ENCODE results near the gene MGST1.
A peak's percentile ranks its signal among the peaks of the same experiment; 100 is the strongest.

The MGST1 gene

DNA sequence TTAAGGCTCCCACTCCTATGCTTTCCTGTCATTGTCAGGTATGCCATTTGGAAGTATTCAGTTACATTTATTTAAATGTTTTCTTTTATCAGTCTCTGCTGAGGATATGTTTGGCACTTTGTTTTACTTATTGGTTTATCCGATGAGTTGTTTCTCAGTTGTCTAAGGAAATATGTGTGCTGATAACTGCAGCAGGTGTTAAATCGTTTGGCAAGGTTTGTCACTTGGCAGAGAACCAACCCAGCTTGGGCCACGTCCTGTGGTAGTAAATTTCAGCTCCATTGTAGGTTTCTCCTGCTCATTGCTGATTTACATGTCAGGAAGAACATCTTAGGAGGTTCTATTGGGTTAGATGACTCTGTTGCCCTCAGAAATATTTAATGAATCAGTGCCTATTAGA lies 22.0 kb upstream of the MGST1 start:
- H3K4me3 ChIP-seq (ENCODE audit: low read length) = no peak overlapping the region
- no peak overlapping the region for H3K9ac ChIP-seq (ENCODE audit: low read length)
- H3K9me3 ChIP-seq (ENCODE audit: control insufficient read depth, low read length) = peaks cover 7% of the 10 kb centered on the region
- no peaks in the 10 kb centered on the region for H3K36me3 ChIP-seq (ENCODE audit: control insufficient read depth, insufficient read depth, low read length, severe bottlenecking)
- no peak for DNase-seq (ENCODE audit: low read depth)
- no peaks in the 10 kb centered on the region for H3K27me3 ChIP-seq (replicated peaks; ENCODE audit: control insufficient read depth, insufficient read depth, low read length)
- H3K4me1 ChIP-seq (ENCODE audit: control insufficient read depth, insufficient read depth, low read length) = peaks cover 16% of the 10 kb centered on the region

DNA sequence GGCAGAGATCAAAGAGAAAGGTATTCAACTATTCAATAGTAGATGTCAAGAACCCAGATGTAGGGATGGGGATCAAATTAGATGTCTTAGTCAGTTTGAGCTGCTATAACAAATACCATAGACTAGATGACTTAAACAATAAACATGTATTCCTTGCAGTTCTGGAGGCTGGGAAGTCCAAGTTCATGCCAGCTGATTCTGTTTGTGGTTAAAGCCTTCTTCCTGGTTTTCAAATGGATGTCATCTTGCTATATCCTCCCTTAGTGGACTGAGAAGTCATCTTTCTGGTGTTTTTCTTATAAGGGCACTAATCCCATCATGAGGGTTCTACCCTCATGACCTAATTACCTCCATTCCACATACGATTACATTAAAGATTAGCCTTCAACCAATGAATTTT lies 19.5 kb upstream of the MGST1 start:
- Histone ChIP-seq H3K36me3 (ENCODE audit: control insufficient read depth, insufficient read depth, low read length, severe bottlenecking) (no peaks in the 10 kb centered on the region), H3K4me3 (ENCODE audit: low read length) (no peak overlapping the region), H3K27me3 (replicated peaks; ENCODE audit: control insufficient read depth, insufficient read depth, low read length) (no peaks in the 10 kb centered on the region), H3K4me1 (ENCODE audit: control insufficient read depth, insufficient read depth, low read length) (peaks cover 11% of the 10 kb centered on the region), H3K9me3 (ENCODE audit: control insufficient read depth, low read length) (peaks cover 7% of the 10 kb centered on the region), H3K9ac (ENCODE audit: low read length) (no peak overlapping the region)
- DNase-seq (ENCODE audit: low read depth) = no peak

DNA sequence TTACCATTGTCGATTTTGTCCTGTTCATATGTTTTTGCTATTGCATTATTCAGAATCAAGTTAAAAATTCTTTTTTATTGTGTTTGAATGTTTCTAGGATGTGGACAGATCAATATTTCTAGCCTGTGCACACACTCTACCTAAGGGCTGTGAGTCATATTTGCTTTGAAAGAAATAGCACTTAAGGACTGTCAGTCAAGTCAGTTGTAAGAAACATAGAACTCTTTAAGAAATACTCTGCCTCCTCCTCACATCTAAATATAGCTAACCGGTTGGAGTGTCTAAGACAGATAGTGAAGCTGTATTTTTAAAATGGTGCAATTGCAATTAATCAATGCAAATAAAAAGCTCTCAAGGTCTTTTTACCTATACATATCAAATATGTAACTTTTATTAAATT lies 17.9 kb upstream of the MGST1 start:
- Histone ChIP-seq H3K4me3 (ENCODE audit: low read length) (no peak overlapping the region), H3K36me3 (ENCODE audit: control insufficient read depth, insufficient read depth, low read length, severe bottlenecking) (no peaks in the 10 kb centered on the region), H3K9me3 (ENCODE audit: control insufficient read depth, low read length) (peaks cover 7% of the 10 kb centered on the region), H3K4me1 (ENCODE audit: control insufficient read depth, insufficient read depth, low read length) (peaks cover 3% of the 10 kb centered on the region), H3K27me3 (replicated peaks; ENCODE audit: control insufficient read depth, insufficient read depth, low read length) (no peaks in the 10 kb centered on the region), H3K9ac (ENCODE audit: low read length) (no peak overlapping the region)
- no peak for DNase-seq (ENCODE audit: low read depth)

DNA sequence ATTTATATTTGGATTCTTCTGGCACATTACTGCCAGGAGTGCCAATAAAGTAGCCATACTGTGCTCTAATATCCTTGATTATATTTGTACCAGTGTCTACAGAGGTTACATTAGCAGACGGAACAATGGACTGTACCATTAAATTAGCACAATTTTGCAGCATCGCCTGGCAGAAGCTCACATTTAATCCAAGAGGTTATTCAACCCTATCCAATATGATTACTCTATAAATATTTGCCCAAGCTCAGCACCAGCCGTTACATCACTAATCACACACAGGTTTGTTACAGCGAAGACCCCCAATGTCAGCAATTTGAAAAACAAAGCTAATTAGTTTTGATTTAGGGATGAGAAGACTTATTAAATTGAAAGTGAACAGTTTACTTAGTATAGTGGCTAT lies 16.9 kb upstream of the MGST1 start:
- DNase-seq (ENCODE audit: low read depth) = no peak
- Histone ChIP-seq H3K9me3 (ENCODE audit: control insufficient read depth, low read length) (peaks cover 7% of the 10 kb centered on the region), H3K36me3 (ENCODE audit: control insufficient read depth, insufficient read depth, low read length, severe bottlenecking) (no peaks in the 10 kb centered on the region), H3K9ac (ENCODE audit: low read length) (no peak overlapping the region), H3K27me3 (replicated peaks; ENCODE audit: control insufficient read depth, insufficient read depth, low read length) (no peaks in the 10 kb centered on the region), H3K4me1 (ENCODE audit: control insufficient read depth, insufficient read depth, low read length) (no peaks in the 10 kb centered on the region), H3K4me3 (ENCODE audit: low read length) (no peak overlapping the region)

DNA sequence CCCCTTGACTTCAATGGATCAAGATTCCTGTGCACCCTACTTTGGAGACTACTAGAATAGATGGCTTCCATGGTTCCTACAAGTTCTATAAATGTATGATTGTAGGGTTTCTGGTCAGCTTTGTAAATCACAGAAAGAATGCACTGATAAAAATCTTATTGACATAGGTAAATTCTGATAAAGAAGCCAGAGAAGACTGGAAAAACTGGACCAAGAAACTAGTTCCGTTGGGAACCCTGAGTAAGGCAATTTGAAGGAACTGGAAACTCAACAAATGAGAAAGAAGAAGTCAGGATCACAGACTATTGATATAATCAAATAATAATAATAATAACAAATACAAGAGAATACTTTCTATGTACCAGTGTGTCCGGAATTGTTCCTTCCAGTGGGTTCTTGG lies 15.4 kb upstream of the MGST1 start:
- no peaks in the 10 kb centered on the region for H3K27me3 ChIP-seq (replicated peaks; ENCODE audit: control insufficient read depth, insufficient read depth, low read length)
- peaks cover 7% of the 10 kb centered on the region for H3K9me3 ChIP-seq (ENCODE audit: control insufficient read depth, low read length)
- DNase-seq (ENCODE audit: low read depth) = no peak
- no peaks in the 10 kb centered on the region for H3K36me3 ChIP-seq (ENCODE audit: control insufficient read depth, insufficient read depth, low read length, severe bottlenecking)
- no peak overlapping the region for H3K9ac ChIP-seq (ENCODE audit: low read length)
- H3K4me1 ChIP-seq (ENCODE audit: control insufficient read depth, insufficient read depth, low read length) = no peaks in the 10 kb centered on the region
- H3K4me3 ChIP-seq (ENCODE audit: low read length) = no peak overlapping the region

DNA sequence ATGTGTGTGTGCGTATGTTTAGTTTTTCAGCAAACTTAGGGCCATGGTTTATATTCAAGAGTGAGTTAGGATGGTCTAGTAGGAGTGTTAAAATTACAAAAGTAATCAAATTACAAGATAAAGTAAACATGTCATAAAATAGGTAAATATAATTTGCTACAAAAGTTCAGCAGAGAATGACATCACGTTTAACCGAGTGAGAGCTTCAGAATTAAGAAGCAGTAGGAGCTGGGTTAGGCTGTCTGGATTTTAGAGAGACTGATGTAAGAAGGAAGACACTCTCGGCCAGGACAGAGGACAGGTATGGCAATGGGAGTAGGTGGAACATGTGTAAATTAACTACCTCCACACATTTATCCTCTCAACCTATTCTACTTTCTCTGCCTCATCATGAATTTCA lies 11.6 kb upstream of the MGST1 start:
- Histone ChIP-seq H3K9me3 (ENCODE audit: control insufficient read depth, low read length) (no peaks in the 10 kb centered on the region), H3K9ac (ENCODE audit: low read length) (no peak overlapping the region), H3K36me3 (ENCODE audit: control insufficient read depth, insufficient read depth, low read length, severe bottlenecking) (no peaks in the 10 kb centered on the region), H3K4me1 (ENCODE audit: control insufficient read depth, insufficient read depth, low read length) (no peaks in the 10 kb centered on the region), H3K4me3 (ENCODE audit: low read length) (no peak overlapping the region), H3K27me3 (replicated peaks; ENCODE audit: control insufficient read depth, insufficient read depth, low read length) (no peaks in the 10 kb centered on the region)
- no peak for DNase-seq (ENCODE audit: low read depth)

DNA sequence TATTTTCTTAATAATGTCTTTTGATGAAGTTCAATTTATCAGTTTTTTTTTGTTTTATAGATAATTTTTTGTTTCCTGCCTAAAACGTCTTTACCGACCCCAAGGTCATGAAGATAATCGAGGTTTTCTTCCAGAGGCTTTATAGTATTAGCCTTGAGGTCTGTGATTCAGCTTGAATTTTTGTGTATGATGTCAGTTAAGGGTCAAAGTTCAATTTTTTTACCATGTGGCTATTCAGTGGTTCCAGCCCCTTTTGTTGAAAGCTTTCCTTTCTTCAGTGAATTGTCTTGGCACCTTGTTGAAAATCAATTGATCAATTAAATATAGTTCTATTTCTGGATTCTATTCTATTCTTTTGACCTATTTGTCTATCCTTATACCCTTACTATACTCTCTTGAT lies 3.2 kb upstream of the MGST1 start:
- H3K9ac ChIP-seq (ENCODE audit: low read length) = no peak overlapping the region
- H3K9me3 ChIP-seq (ENCODE audit: control insufficient read depth, low read length) = peaks cover 5% of the 10 kb centered on the region
- no peak overlapping the region for H3K4me3 ChIP-seq (ENCODE audit: low read length)
- H3K4me1 ChIP-seq (ENCODE audit: control insufficient read depth, insufficient read depth, low read length) = peaks cover 8% of the 10 kb centered on the region
- no peaks in the 10 kb centered on the region for H3K36me3 ChIP-seq (ENCODE audit: control insufficient read depth, insufficient read depth, low read length, severe bottlenecking)
- DNase-seq (ENCODE audit: low read depth) = no peak
- H3K27me3 ChIP-seq (replicated peaks; ENCODE audit: control insufficient read depth, insufficient read depth, low read length) = no peaks in the 10 kb centered on the region

DNA sequence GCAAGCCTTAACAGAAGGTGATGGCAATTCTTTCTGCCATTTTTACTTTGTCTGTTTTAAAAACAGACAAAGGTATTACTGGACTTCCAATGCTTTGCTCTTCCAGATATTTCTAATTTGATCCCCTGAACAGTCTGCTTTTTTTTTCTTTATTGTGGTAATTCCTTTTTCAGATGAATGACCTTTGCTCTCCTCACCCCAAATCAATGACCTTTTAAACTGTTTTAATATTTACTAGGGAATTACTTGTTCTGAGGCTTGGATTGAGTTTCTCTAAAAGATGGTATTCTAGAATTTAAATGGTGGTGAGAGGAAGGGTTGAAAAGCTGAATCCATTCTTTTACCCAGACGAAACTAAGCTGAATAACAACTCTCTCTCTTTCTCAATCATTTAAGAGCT lies 2.3 kb upstream of the MGST1 start:
- Histone ChIP-seq H3K9me3 (ENCODE audit: control insufficient read depth, low read length) (peaks cover 5% of the 10 kb centered on the region), H3K36me3 (ENCODE audit: control insufficient read depth, insufficient read depth, low read length, severe bottlenecking) (peaks cover 3% of the 10 kb centered on the region), H3K4me3 (ENCODE audit: low read length) (no peak overlapping the region), H3K4me1 (ENCODE audit: control insufficient read depth, insufficient read depth, low read length) (peaks cover 11% of the 10 kb centered on the region), H3K27me3 (replicated peaks; ENCODE audit: control insufficient read depth, insufficient read depth, low read length) (no peaks in the 10 kb centered on the region), H3K9ac (ENCODE audit: low read length) (no peak overlapping the region)
- DNase-seq (ENCODE audit: low read depth) = no peak

DNA sequence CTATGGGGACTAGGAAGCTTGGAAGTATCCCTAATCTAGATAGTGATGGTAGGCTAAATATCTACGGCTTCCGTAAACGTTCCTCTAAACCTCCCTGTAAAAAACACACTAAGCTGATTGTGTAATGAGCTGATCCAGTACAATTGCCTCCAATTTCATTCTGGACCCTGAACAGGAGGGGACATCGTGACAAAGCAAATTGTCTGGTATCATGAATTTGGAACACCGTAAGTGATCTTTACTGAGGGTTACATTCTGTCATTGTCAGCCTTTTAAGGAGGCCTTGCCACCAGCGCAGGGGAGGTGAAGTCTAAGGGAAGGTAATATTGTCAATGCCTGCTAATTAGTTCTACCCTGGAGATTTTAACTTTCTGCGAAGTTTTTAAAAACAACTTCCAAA lies 487 bp upstream of the MGST1 start:
- no peak for DNase-seq (ENCODE audit: low read depth)
- Histone ChIP-seq H3K9ac (ENCODE audit: low read length) (peak overlapping the region; percentile 100), H3K36me3 (ENCODE audit: control insufficient read depth, insufficient read depth, low read length, severe bottlenecking) (peaks cover 15% of the 10 kb centered on the region), H3K9me3 (ENCODE audit: control insufficient read depth, low read length) (peaks cover 5% of the 10 kb centered on the region), H3K4me3 (ENCODE audit: low read length) (peak overlapping the region; percentile 88), H3K27me3 (replicated peaks; ENCODE audit: control insufficient read depth, insufficient read depth, low read length) (no peaks in the 10 kb centered on the region), H3K4me1 (ENCODE audit: control insufficient read depth, insufficient read depth, low read length) (peaks cover 25% of the 10 kb centered on the region)

DNA sequence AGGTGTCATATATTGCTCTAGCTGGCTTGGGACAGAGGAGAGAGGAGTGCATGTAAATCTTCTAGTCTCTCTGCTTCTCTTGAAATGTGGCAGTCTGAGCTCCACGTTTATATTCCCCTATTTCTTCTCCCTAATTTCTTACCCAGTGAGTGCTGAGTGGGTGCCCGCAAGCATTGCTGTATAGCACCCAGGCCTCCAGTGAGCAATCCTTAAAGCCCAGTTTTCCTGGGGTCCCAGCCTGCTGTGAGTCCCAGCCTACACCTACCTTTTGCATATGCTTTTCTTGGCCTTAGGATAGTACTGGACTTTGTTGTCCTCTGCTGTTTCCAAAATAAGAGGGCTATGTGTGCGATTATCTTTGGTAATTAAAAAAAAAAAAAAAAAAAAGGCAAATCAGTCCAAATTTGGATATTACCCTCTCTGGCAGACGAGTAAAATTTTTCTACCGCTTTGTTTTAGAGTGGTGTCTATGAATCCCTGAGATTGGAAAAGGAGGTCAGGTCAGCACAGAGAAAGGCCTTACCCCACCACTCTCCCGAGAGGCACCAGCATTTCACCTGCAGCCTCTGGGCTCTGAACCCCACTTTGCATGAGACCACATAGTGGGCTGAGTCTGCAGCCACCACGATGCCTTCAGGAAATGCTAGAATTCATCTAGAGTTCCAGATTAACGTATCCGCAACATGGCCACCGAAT lies 1.1 kb downstream of the MGST1 start:
- Histone ChIP-seq H3K27me3 (replicated peaks; ENCODE audit: control insufficient read depth, insufficient read depth, low read length) (no peaks in the 10 kb centered on the region), H3K36me3 (ENCODE audit: control insufficient read depth, insufficient read depth, low read length, severe bottlenecking) (peaks cover 29% of the 10 kb centered on the region), H3K4me1 (ENCODE audit: control insufficient read depth, insufficient read depth, low read length) (peaks cover 40% of the 10 kb centered on the region), H3K4me3 (ENCODE audit: low read length) (peak overlapping the region; percentile 88), H3K9me3 (ENCODE audit: control insufficient read depth, low read length) (no peaks in the 10 kb centered on the region), H3K9ac (ENCODE audit: low read length) (peak overlapping the region; percentile 100)
- no peak for DNase-seq (ENCODE audit: low read depth)

DNA sequence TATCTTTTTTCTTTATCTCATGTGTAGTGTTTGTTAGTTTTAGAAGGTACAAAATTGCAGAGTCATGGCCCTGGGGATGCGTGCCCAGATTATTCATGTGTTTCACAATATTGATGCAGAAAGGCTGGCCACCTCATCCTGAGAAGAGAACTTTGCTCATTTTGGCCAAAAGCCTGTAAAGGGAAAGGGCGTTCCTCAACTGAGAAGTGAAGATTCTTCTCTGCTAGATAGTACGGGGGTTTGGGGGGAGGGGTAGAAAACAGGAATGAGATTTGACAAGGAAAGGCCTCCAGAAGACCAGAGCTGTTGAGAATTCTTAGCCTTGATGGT lies 1.7 kb downstream of the MGST1 start:
- no peaks in the 10 kb centered on the region for H3K9me3 ChIP-seq (ENCODE audit: control insufficient read depth, low read length)
- H3K4me1 ChIP-seq (ENCODE audit: control insufficient read depth, insufficient read depth, low read length) = peaks cover 45% of the 10 kb centered on the region
- peak overlapping the region; percentile 88 for H3K4me3 ChIP-seq (ENCODE audit: low read length)
- peaks cover 33% of the 10 kb centered on the region for H3K36me3 ChIP-seq (ENCODE audit: control insufficient read depth, insufficient read depth, low read length, severe bottlenecking)
- H3K9ac ChIP-seq (ENCODE audit: low read length) = peak overlapping the region; percentile 100
- DNase-seq (ENCODE audit: low read depth) = peak; percentile 62
- H3K27me3 ChIP-seq (replicated peaks; ENCODE audit: control insufficient read depth, insufficient read depth, low read length) = no peaks in the 10 kb centered on the region

DNA sequence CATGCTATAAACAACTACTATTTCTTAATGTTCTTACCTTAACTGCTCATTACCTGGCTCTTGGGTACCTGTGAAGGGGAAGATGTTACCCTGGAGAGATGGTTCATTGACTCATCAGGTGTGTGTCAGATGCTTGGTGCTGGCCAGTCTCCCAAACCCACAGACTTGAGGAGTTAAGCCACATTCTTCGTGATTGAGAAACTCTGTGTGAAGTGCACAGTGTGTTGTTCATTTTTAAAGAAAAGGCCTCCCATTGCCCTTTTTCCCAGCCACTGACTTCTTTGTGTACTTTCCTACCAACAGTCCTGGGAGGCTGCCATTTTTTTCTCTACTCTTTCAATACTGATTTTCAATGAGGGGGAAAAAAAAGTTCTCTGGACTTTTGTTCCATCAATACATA lies 3.2 kb downstream of the MGST1 start:
- H3K36me3 ChIP-seq (ENCODE audit: control insufficient read depth, insufficient read depth, low read length, severe bottlenecking) = peaks cover 49% of the 10 kb centered on the region
- no peaks in the 10 kb centered on the region for H3K27me3 ChIP-seq (replicated peaks; ENCODE audit: control insufficient read depth, insufficient read depth, low read length)
- peak overlapping the region; percentile 88 for H3K4me3 ChIP-seq (ENCODE audit: low read length)
- peak overlapping the region; percentile 100 for H3K9ac ChIP-seq (ENCODE audit: low read length)
- H3K4me1 ChIP-seq (ENCODE audit: control insufficient read depth, insufficient read depth, low read length) = peaks cover 60% of the 10 kb centered on the region
- DNase-seq (ENCODE audit: low read depth) = peak; percentile 60
- H3K9me3 ChIP-seq (ENCODE audit: control insufficient read depth, low read length) = no peaks in the 10 kb centered on the region
